H1 (cell line): ENCODE results near the gene RBMS1.

Experiments used
- KDM5A ChIP-seq: fragments of 200-600 bp; IDR thresholded peaks from 2 replicates; pipeline ENCODE4 v1.7.1; 2012; ENCODE audit warnings: mild to moderate bottlenecking, low read length, inconsistent platforms, mixed read lengths
- MAFK ChIP-seq: IDR thresholded peaks from 2 replicates; pipeline ENCODE4 v1.6.1; 2012; ENCODE audit warnings: low read depth, mild to moderate bottlenecking, improper control_type of control experiment, low read length
- NRF1 ChIP-seq: IDR thresholded peaks from 2 replicates; pipeline ENCODE4 v1.6.1; 2011; ENCODE audit warnings: mild to moderate bottlenecking, low read depth, low read length, improper control_type of control experiment
- POLR2A ChIP-seq, 2 experiments: IDR thresholded peaks; 1 replicate in 1 of 2; 2 replicates in 1 of 2; pipeline ENCODE4 v1.6.1; 2011; ENCODE audit warnings: low read depth in 2 of 2, low read length in 2 of 2, mild to moderate bottlenecking in 2 of 2; ENCODE audit errors: control extremely low read depth in 1 of 2
- TAF1 ChIP-seq: IDR thresholded peaks from 2 replicates; pipeline ENCODE4 v1.6.1; 2011; ENCODE audit warnings: mild to moderate bottlenecking, low read depth, low read length
- TF ChIP-seq, protein P1 (sequence below): IDR thresholded peaks from 2 replicates; pipeline ENCODE4 v1.6.1; 2011; ENCODE audit warnings: low read depth, mild to moderate bottlenecking, low read length; ENCODE audit not compliant: insufficient read depth
- TF ChIP-seq, protein P2 (sequence below), 3 experiments: IDR thresholded peaks; 1 replicate in 2 of 3; 2 replicates in 1 of 3; pipeline versions ENCODE4 v1.5.1 to v1.6.1; 2011; ENCODE audit warnings: low read length in 3 of 3, mild to moderate bottlenecking in 3 of 3, inconsistent platforms in 2 of 3, low read depth in 1 of 3, moderate library complexity in 1 of 3; ENCODE audit not compliant: insufficient read depth in 1 of 3; ENCODE audit errors: control extremely low read depth in 1 of 3

DNA sequence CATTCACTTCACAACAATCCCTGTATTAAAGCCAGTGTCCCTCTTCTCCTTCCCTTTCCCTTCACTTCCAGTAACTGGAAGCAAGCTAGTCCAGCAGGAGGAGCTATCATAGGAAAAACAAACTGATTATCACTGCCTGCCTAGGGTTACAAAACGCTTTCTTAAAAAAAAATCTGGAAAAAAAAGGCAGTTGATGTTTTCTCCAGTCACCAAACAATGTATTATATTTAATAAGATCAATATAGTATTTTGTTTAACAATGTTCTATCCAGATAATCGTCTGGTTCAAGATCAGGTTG, 214.8 kb downstream of the RBMS1 start:
- TF ChIP-seq NRF1 (no peak), MAFK (no peak), POLR2A (IDR thresholded peaks at IDR 0.05; ENCODE audit: control extremely low read depth in 1 of 2, low read depth in 2 of 2, low read length in 2 of 2) (no peak), KDM5A (no peak), TAF1 (no peak)
- TF ChIP-seq, protein P1, sequence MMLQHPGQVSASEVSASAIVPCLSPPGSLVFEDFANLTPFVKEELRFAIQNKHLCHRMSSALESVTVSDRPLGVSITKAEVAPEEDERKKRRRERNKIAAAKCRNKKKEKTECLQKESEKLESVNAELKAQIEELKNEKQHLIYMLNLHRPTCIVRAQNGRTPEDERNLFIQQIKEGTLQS = no peak
- TF ChIP-seq, protein P2, sequence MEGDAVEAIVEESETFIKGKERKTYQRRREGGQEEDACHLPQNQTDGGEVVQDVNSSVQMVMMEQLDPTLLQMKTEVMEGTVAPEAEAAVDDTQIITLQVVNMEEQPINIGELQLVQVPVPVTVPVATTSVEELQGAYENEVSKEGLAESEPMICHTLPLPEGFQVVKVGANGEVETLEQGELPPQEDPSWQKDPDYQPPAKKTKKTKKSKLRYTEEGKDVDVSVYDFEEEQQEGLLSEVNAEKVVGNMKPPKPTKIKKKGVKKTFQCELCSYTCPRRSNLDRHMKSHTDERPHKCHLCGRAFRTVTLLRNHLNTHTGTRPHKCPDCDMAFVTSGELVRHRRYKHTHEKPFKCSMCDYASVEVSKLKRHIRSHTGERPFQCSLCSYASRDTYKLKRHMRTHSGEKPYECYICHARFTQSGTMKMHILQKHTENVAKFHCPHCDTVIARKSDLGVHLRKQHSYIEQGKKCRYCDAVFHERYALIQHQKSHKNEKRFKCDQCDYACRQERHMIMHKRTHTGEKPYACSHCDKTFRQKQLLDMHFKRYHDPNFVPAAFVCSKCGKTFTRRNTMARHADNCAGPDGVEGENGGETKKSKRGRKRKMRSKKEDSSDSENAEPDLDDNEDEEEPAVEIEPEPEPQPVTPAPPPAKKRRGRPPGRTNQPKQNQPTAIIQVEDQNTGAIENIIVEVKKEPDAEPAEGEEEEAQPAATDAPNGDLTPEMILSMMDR (IDR thresholded peaks at IDR 0.05; ENCODE audit: control extremely low read depth in 1 of 3, insufficient read depth in 1 of 3, low read depth in 1 of 3, low read length in 3 of 3) = peak in 2 of 3 experiments; percentile 39 to 49; a peak in 2 of 4 replicates
